SK-N-SH (cell line): Measurements from ENCODE around the gene LRP10. TPM values are rescaled to one million over a fixed set of nuclear protein-coding genes. Genes with fewer than 3 reads are reported as not detected.
A peak's percentile ranks its signal among the peaks of the same experiment; 100 is the strongest.
"Not testable (repeated sequence)": the region's sequence is repeated elsewhere in the genome, so short reads cannot be mapped to it uniquely, and the experiment has no call there.

Experiments
- CTCF ChIA-PET: fragments of 300-600, 350-600 bp; formaldehyde crosslinking; extraction: SDS; loops from one replicate; lab custom pipeline; 2021; lab: Yijun Ruan, JAX
- POLR2A ChIA-PET: fragments of 350-600 bp; sonication (Branson Sonifier 250); formaldehyde crosslinking; extraction: SDS; loops from one replicate; lab custom pipeline; 2020; ENCODE audit warnings: antibody characterized with exemption, inconsistent platforms; lab: Yijun Ruan, JAX
- DNase-seq: peaks from one replicate; pipeline ENCODE4 v3.0.0; 2012
- H2AFZ ChIP-seq: fragments of 200-600 bp; sonication (generic); 2 replicates; pipeline ENCODE4 v1.8.1; 2016; ENCODE audit warnings: antibody characterized with exemption, mild to moderate bottlenecking, low read depth
- H3F3A ChIP-seq: fragments of 200-600 bp; sonication (generic); replicated peaks from 2 replicates; pipeline ENCODE3; 2016; ENCODE audit warnings: antibody characterized with exemption, mild to moderate bottlenecking; ENCODE audit not compliant: insufficient read depth
- H3K27ac ChIP-seq, 2 experiments: fragments of 200-500 bp in 1 of 2; fragments of 200-600 bp in 1 of 2; sonication (Bioruptor generic) in 1 of 2; sonication (generic), shearing (Covaris generic) in 1 of 2; 2 replicates each; pipeline versions ENCODE4 v1.5.1 to v1.6.1; 2014 to 2016; ENCODE audit warnings: low read depth in 2 of 2, inconsistent platforms in 1 of 2, low read length in 1 of 2, mild to moderate bottlenecking in 1 of 2, mixed read lengths in 1 of 2
- H3K27me3 ChIP-seq: fragments of 200-600 bp; sonication (generic), shearing (Covaris generic); 2 replicates; pipeline ENCODE4 v1.6.1; 2016; ENCODE audit warnings: mixed run types; ENCODE audit not compliant: insufficient read depth
- H3K36me3 ChIP-seq, 2 experiments: fragments of 200-500 bp in 1 of 2; fragments of 200-600 bp in 1 of 2; sonication (Bioruptor generic) in 1 of 2; sonication (generic) in 1 of 2; replicated peaks in 1 of 2; 2 replicates each; pipeline versions ENCODE3 to v1.5.1; 2014 to 2016; ENCODE audit warnings: low read length in 1 of 2, mild to moderate bottlenecking in 1 of 2; ENCODE audit not compliant: insufficient read depth in 2 of 2, control insufficient read depth in 1 of 2
- H3K4me1 ChIP-seq, 2 experiments: fragments of 200-500 bp in 1 of 2; fragments of 200-600 bp in 1 of 2; sonication (Bioruptor generic) in 1 of 2; sonication (generic), shearing (Covaris generic) in 1 of 2; 2 replicates each; pipeline versions ENCODE4 v1.5.1 to v1.6.1; 2014 to 2016; ENCODE audit warnings: low read depth in 1 of 2, low read length in 1 of 2, mixed run types in 1 of 2; ENCODE audit not compliant: insufficient read depth in 2 of 2, control insufficient read depth in 1 of 2
- H3K4me2 ChIP-seq: fragments of 200-600 bp; sonication (generic), shearing (Covaris generic); 2 replicates; pipeline ENCODE4 v1.6.1; 2017; ENCODE audit warnings: mixed run types
- H3K4me3 ChIP-seq, 2 experiments: fragments of 200-500 bp in 1 of 2; fragments of 200-600 bp in 1 of 2; sonication (Bioruptor generic) in 1 of 2; sonication (generic), shearing (Covaris generic) in 1 of 2; 2 replicates each; pipeline versions ENCODE4 v1.5.1 to v1.8.1; 2014 to 2016; ENCODE audit warnings: low read depth in 2 of 2, inconsistent platforms in 1 of 2, low read length in 1 of 2, mild to moderate bottlenecking in 1 of 2, mixed read lengths in 1 of 2, moderate library complexity in 1 of 2
- H3K79me2 ChIP-seq: fragments of 200-600 bp; sonication (generic); 2 replicates; pipeline ENCODE4 v1.8.1; 2017; ENCODE audit warnings: mild to moderate bottlenecking; ENCODE audit not compliant: insufficient read depth
- H3K9ac ChIP-seq: fragments of 200-600 bp; sonication (generic); 2 replicates; pipeline ENCODE4 v1.6.1; 2017; ENCODE audit warnings: mixed run types
- H3K9me2 ChIP-seq: fragments of 200-600 bp; sonication (generic); 2 replicates; pipeline ENCODE4 v1.6.1; 2017; ENCODE audit warnings: mixed run types
- H3K9me3 ChIP-seq: fragments of 200-600 bp; sonication (generic); 2 replicates; pipeline ENCODE4 v1.6.1; 2017; ENCODE audit warnings: mixed run types, mild to moderate bottlenecking, moderate library complexity
- H4K20me1 ChIP-seq: fragments of 200-600 bp; sonication (generic); 2 replicates; pipeline ENCODE4 v1.6.1; 2017; ENCODE audit warnings: mild to moderate bottlenecking, mixed run types; ENCODE audit not compliant: insufficient read depth
- CHD2 ChIP-seq: fragments of 150-350 bp; IDR thresholded peaks from 2 replicates; pipeline ENCODE4 v1.6.1; 2018; ENCODE audit warnings: low read length; ENCODE audit not compliant: partially characterized antibody
- CTCF ChIP-seq: fragments of 200-600 bp; sonication (generic); IDR thresholded peaks from 2 replicates; pipeline ENCODE4 v1.6.1; 2017; ENCODE audit warnings: antibody characterized with exemption, mild to moderate bottlenecking, moderate library complexity
- ELF1 ChIP-seq: IDR thresholded peaks from 2 replicates; pipeline ENCODE4 v1.4.0; 2012
- FOXJ3 ChIP-seq: sonication (generic); formaldehyde crosslinking; IDR thresholded peaks from 2 replicates; pipeline ENCODE4 v1.5.1; 2020; ENCODE audit warnings: mild to moderate bottlenecking, missing genetic modification reagents
- MXI1 ChIP-seq: IDR thresholded peaks from 2 replicates; pipeline ENCODE4 v1.6.1; 2012; ENCODE audit warnings: mild to moderate bottlenecking, low read depth, low read length, improper control_type of control experiment
- NRF1 ChIP-seq: IDR thresholded peaks from 2 replicates; pipeline ENCODE4 v1.6.1; 2012; ENCODE audit warnings: low read depth, mild to moderate bottlenecking, low read length
- RAD21 ChIP-seq: IDR thresholded peaks from 2 replicates; pipeline ENCODE4 v1.6.1; 2012; ENCODE audit warnings: mild to moderate bottlenecking, low read length
- RCOR1 ChIP-seq: fragments of 150-350 bp; IDR thresholded peaks from 2 replicates; pipeline ENCODE4 v1.6.1; 2017; ENCODE audit warnings: antibody characterized with exemption, low read length
- RFX5 ChIP-seq: IDR thresholded peaks from 2 replicates; pipeline ENCODE4 v1.6.1; 2012; ENCODE audit warnings: mild to moderate bottlenecking, improper control_type of control experiment, low read length
- SIN3A ChIP-seq: IDR thresholded peaks from 2 replicates; pipeline ENCODE4 v1.6.1; 2012; ENCODE audit warnings: low read depth, mild to moderate bottlenecking, low read length, moderate library complexity, borderline replicate concordance
- SMC3 ChIP-seq: IDR thresholded peaks from 2 replicates; pipeline ENCODE4 v1.6.1; 2012; ENCODE audit warnings: low read depth, low read length, improper control_type of control experiment
- TEAD4 ChIP-seq: IDR thresholded peaks from 2 replicates; pipeline ENCODE4 v1.4.0; 2012; ENCODE audit warnings: mild to moderate bottlenecking, borderline replicate concordance; ENCODE audit not compliant: insufficient read depth
- USF2 ChIP-seq: fragments of 150-350 bp; IDR thresholded peaks from 2 replicates; pipeline ENCODE4 v1.6.1; 2017; ENCODE audit warnings: antibody characterized with exemption, low read length, low read depth, borderline replicate concordance
- YY1 ChIP-seq: IDR thresholded peaks from 2 replicates; pipeline ENCODE4 v1.4.0; 2012; ENCODE audit warnings: low read depth, mild to moderate bottlenecking
- WGBS: methylation state at CpG from one replicate; pipeline ENCODE4 v1.1.6; 2017; ENCODE audit warnings: low lambda C conversion rate; 5-methylcytosine and 5-hydroxymethylcytosine counted together
- polyA plus RNA-seq, 3 experiments: library from polyadenylated mRNA; depleted of rRNA; stranded (reverse); fragments of >200 nt; gene quantifications; 2 replicates each; pipeline ENCODE4 v1.2.3, GENCODE V29; 2012

LRP10 gene
- polyA plus RNA-seq, 1 of the 3 experiments (the other 2 are of a cell fraction), result 117 TPM

GRCh38 chr14:22852178-22852577 lies 19.4 kb upstream of the LRP10 start:
- Histone ChIP-seq H3K4me1 (peaks cover 31 to 36% of the 10 kb centered on the region in 2 experiments), H3F3A (peaks cover 18% of the 10 kb centered on the region), H2AFZ (peak overlapping the region; percentile 98; the same call in 1 of the 2 replicates), H3K27ac (peak overlapping the region in 1 of 2 experiments; percentile 90; a peak in 2 of 4 replicates)
- not testable (repeated sequence) for H3K36me3 ChIP-seq, H3K9ac ChIP-seq, H3K9me2 ChIP-seq, H4K20me1 ChIP-seq, DNase-seq, H3K79me2 ChIP-seq, H3K9me3 ChIP-seq, H3K4me2 ChIP-seq, H3K27me3 ChIP-seq, H3K4me3 ChIP-seq
- ChIA-PET POLR2A (interaction anchor here (0.6 to 1.1 kb wide), 2 partner anchors 29 to 157 kb away, joined by 5 to 7 read pairs; no protein-coding TSS in a partner anchor), CTCF (interaction anchor here (0.7 to 18.5 kb wide), 39 partner anchors 11 to 464 kb away, joined by 3 to 472 read pairs (median 5); partner anchors contain the start of genes LRP10, MMP14, MRPL52 and OXA1L)
- WGBS, result 85% methylated on average over 12 of the region's 12 CpGs

DNA sequence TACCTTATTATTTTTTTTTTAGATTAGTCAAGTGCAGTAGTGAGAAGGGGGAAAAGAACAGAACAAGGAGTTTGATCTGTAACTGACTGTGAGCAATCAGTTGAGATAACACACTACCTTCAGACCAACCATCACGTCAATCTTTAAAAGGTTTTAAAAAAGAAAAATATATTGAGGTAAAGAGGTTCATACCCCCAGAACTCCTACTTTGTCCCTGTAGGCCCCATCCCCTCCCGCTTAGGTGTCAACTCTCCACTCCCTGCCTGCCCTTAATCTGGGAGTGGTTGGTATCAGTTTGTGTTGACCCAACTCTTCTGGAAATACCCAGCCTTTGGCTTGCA lies 19.0 kb upstream of the LRP10 start:
- H3K27me3 ChIP-seq, result no peaks in the 10 kb centered on the region
- no peak overlapping the region for H3K4me2 ChIP-seq
- no peak overlapping the region for H3K9ac ChIP-seq
- no peaks in the 10 kb centered on the region for H3K36me3 ChIP-seq
- no peaks in the 10 kb centered on the region for H4K20me1 ChIP-seq
- CTCF ChIA-PET, result interaction anchor here (0.7 to 18.5 kb wide), 51 partner anchors 9 to 464 kb away, joined by 3 to 472 read pairs (median 5); partner anchors contain the start of genes LRP10, MMP14, MRPL52 and OXA1L
- no peak for DNase-seq
- H2AFZ ChIP-seq, result peak overlapping the region; percentile 98
- 94% methylated on average over 2 of the region's 2 CpGs for WGBS
- no peaks in the 10 kb centered on the region for H3K9me3 ChIP-seq
- H3K79me2 ChIP-seq, result no peaks in the 10 kb centered on the region
- H3K9me2 ChIP-seq, result no peaks in the 10 kb centered on the region
- H3F3A ChIP-seq, result peaks cover 18% of the 10 kb centered on the region
- H3K4me1 ChIP-seq, result peaks cover 31 to 36% of the 10 kb centered on the region in 2 experiments
- POLR2A ChIA-PET, result interaction anchor here (1.1 to 1.3 kb wide), 2 partner anchors 30 to 85 kb away, joined by 3 to 7 read pairs; no protein-coding TSS in a partner anchor
- no peak for TF ChIP-seq MXI1
- TF ChIP-seq ELF1, result no peak
- TF ChIP-seq, all 33 proteins: peak for 0
- Histone ChIP-seq H3K27ac (peak overlapping the region in 1 of 2 experiments; percentile 90; a peak in 1 of 4 replicates), H3K4me3 (no peak overlapping the region)

- Histone ChIP-seq H3K36me3 (no peaks in the 10 kb centered on the region), H3K27me3 (no peaks in the 10 kb centered on the region), H3K9me2 (no peaks in the 10 kb centered on the region), H3K27ac (no peak overlapping the region; a peak in 1 of 4 replicates), H3K4me3 (peak overlapping the region; percentile 52 to 63), H2AFZ (peak overlapping the region; percentile 98), H3K4me1 (peaks cover 25 to 30% of the 10 kb centered on the region in 2 experiments), H3K79me2 (no peaks in the 10 kb centered on the region), H4K20me1 (no peaks in the 10 kb centered on the region), H3K9ac (peak overlapping the region; percentile 67), H3K4me2 (peak overlapping the region; percentile 98), H3K9me3 (no peaks in the 10 kb centered on the region), H3F3A (peaks cover 14% of the 10 kb centered on the region)
- peak; percentile 85 for DNase-seq
- 0% methylated on average over 13 of the region's 20 CpGs for WGBS
- no peak for TF ChIP-seq CHD2
- TF ChIP-seq CTCF, result peak; percentile 92
- TF ChIP-seq RCOR1, result no peak
- TF ChIP-seq RAD21, result peak; percentile 97
- TF ChIP-seq NRF1, result 0 out of 2 replicates have a peak, but pooled peaks have one; percentile 30
- no peak for TF ChIP-seq TEAD4
- TF ChIP-seq SIN3A, result peak; percentile 60; the same call in 1 of the 2 replicates
- TF ChIP-seq FOXJ3, result no peak
- TF ChIP-seq YY1, result peak; percentile 49; the same call in 1 of the 2 replicates
- no peak for TF ChIP-seq RFX5
- no peak for TF ChIP-seq USF2
- TF ChIP-seq SMC3, result peak; percentile 97
- peak; percentile 78 for TF ChIP-seq MXI1
- ChIA-PET POLR2A (interaction anchor here (0.6 to 1.3 kb wide), 5 partner anchors 30 to 1806 kb away, joined by 3 to 7 read pairs (median 3); no protein-coding TSS in a partner anchor), CTCF (interaction anchor here (0.7 to 18.5 kb wide), 58 partner anchors 8 to 465 kb away, joined by 3 to 472 read pairs (median 5); partner anchors contain the start of genes HAUS4, LRP10, MMP14 and MRPL52)
Measured at GRCh38 chr14:22852940-22853767, 18.4 kb upstream of the LRP10 start.
